A549 (cell line): ENCODE measurements around the gene ABI3. TPM values are rescaled to one million over a fixed set of nuclear protein-coding genes. Genes with fewer than 3 reads are reported as not detected.

Source experiments
- ATAC-seq, 2 experiments: fragments of 200-7000 bp in 1 of 2; fragments of >200 bp in 1 of 2; cut with Nextera tagmentation in 1 of 2; cut with Tn5 transposase in 1 of 2; 3 replicates each; pipeline versions ENCODE4 v1.8.0 to v1.9.1; 2018 to 2020; ENCODE audit warnings: mild to moderate bottlenecking in 1 of 2, moderate library complexity in 1 of 2
- CTCF ChIA-PET: fragments of 300-600 bp; sonication (Branson Sonifier 250); formaldehyde crosslinking; extraction: SDS; loops from one replicate; lab custom pipeline; 2021; ENCODE audit warnings: antibody characterized with exemption, inconsistent platforms; lab: Yijun Ruan, JAX
- POLR2A ChIA-PET: fragments of 350-600 bp; formaldehyde crosslinking; extraction: SDS; loops from one replicate; lab custom pipeline; 2021; ENCODE audit warnings: antibody characterized with exemption, inconsistent platforms; lab: Yijun Ruan, JAX
- DNase-seq, 2 experiments: peaks; one replicate each; pipeline versions ENCODE4 v3.0.0 to v3.0.0-alpha.2; 2011 to 2016; ENCODE audit warnings: low read depth in 1 of 2, low spot score in 1 of 2
- FAIRE-seq: peaks from 2 replicates; lab custom pipeline; 2011; peaks lifted over from hg19 to GRCh38; lab: Jason Lieb, UNC
- H3K27ac ChIP-seq, 2 experiments: fragments of >200 bp; sonication (Bioruptor Twin); formaldehyde crosslinking; 3 replicates each; pipeline ENCODE4 v1.5.1; 2016 to 2017
- H3K4me1 ChIP-seq: fragments of >200 bp; sonication (Bioruptor Twin); formaldehyde crosslinking; 3 replicates; pipeline ENCODE4 v1.6.1; 2016
- H3K4me2 ChIP-seq: fragments of >200 bp; sonication (Bioruptor Twin); formaldehyde crosslinking; 3 replicates; pipeline ENCODE4 v1.6.1; 2016
- H3K4me3 ChIP-seq: fragments of >200 bp; sonication (Bioruptor Twin); formaldehyde crosslinking; 3 replicates; pipeline ENCODE4 v1.5.1; 2016
- H3K9me3 ChIP-seq: fragments of >200 bp; sonication (Bioruptor Twin); formaldehyde crosslinking; 3 replicates; pipeline ENCODE4 v1.6.1; 2016
- POLR2A ChIP-seq: IDR thresholded peaks from 2 replicates; pipeline ENCODE4 v1.6.1; 2012; ENCODE audit warnings: mild to moderate bottlenecking, low read length
- WGBS: methylation state at CpG from one replicate; pipeline ENCODE4 v1.1.6; 2017; ENCODE audit errors: missing lambda C conversion rate; 5-methylcytosine and 5-hydroxymethylcytosine counted together
- polyA plus RNA-seq, 4 experiments: library from polyadenylated mRNA; depleted of rRNA in 3 of 4; stranded (reverse); fragments of >200 nt; fragmentation: RNase III in 1 of 4; extraction: RNeasy Plus Mini Kit Qiagen cat#74134 plus additional on column Dnase treatment in 1 of 4; gene quantifications; 2 replicates in 3 of 4; 3 replicates in 1 of 4; pipeline ENCODE4 v1.2.3, GENCODE V29; 2011 to 2017

ABI3 gene
- polyA plus RNA-seq, 2 of the 4 experiments (the other 2 are of a cell fraction) = not detected

GRCh38 chr17:49269356-49269755 lies 58.8 kb downstream of the ABI3 start:
- no peak for DNase-seq
- no peaks in the 10 kb centered on the region for H3K9me3 ChIP-seq
- no peak for TF ChIP-seq POLR2A
- H3K4me2 ChIP-seq = no peak overlapping the region
- ChIA-PET CTCF (interaction anchor here (0.7 to 1.5 kb wide), 3 partner anchors 9 to 228 kb away, joined by 3 read pairs; no protein-coding TSS in a partner anchor), POLR2A (no interaction called here)
- no peak for FAIRE-seq
- no peak overlapping the region for H3K27ac ChIP-seq
- no peak for ATAC-seq
- WGBS = 70% methylated on average over 5 of the region's 5 CpGs
- no peaks in the 10 kb centered on the region for H3K4me1 ChIP-seq
- H3K4me3 ChIP-seq = no peak overlapping the region

Other genes with a start within 250 kb of the ABI3 start
- gene GIP, start 242.1 kb upstream of the ABI3 start, polyA plus RNA-seq (2011; rRNA removed) = 6.1 and 6.3 TPM in 2 replicates
- 3.5 to 5.2 TPM (median 5.2 TPM) in 3 replicates for gene GIP, start 242.1 kb upstream of the ABI3 start, polyA plus RNA-seq (2017; fragmentation: RNase III; extraction: RNeasy Plus Mini Kit Qiagen cat#74134 plus additional on column Dnase treatment)
- gene IGF2BP1, start 213.3 kb upstream of the ABI3 start, polyA plus RNA-seq (2011; rRNA removed) = 26.2 and 30.1 TPM in 2 replicates
- gene IGF2BP1, start 213.3 kb upstream of the ABI3 start, polyA plus RNA-seq (2017; fragmentation: RNase III; extraction: RNeasy Plus Mini Kit Qiagen cat#74134 plus additional on column Dnase treatment) = 38.0 to 42.3 TPM (median 40.3 TPM) in 3 replicates
- 0.49 and 0.69 TPM in 2 replicates for gene B4GALNT2, start 77.9 kb upstream of the ABI3 start, polyA plus RNA-seq (2011; rRNA removed)
- 0.20 to 0.43 TPM (median 0.36 TPM) in 3 replicates for gene B4GALNT2, start 77.9 kb upstream of the ABI3 start, polyA plus RNA-seq (2017; fragmentation: RNase III; extraction: RNeasy Plus Mini Kit Qiagen cat#74134 plus additional on column Dnase treatment)
- not detected in 2 replicates for gene GNGT2, start 133 bp upstream of the ABI3 start, polyA plus RNA-seq (2011; rRNA removed)
- gene GNGT2, start 133 bp upstream of the ABI3 start, polyA plus RNA-seq (2017; fragmentation: RNase III; extraction: RNeasy Plus Mini Kit Qiagen cat#74134 plus additional on column Dnase treatment) = 0.25 to 0.34 TPM (median 0.31 TPM) in 3 replicates
- gene PHOSPHO1, start 20.1 kb downstream of the ABI3 start, polyA plus RNA-seq (2011; rRNA removed) = 0.32 and 0.34 TPM in 2 replicates
- 0.98 to 1.6 TPM (median 1.1 TPM) in 3 replicates for gene PHOSPHO1, start 20.1 kb downstream of the ABI3 start, polyA plus RNA-seq (2017; fragmentation: RNase III; extraction: RNeasy Plus Mini Kit Qiagen cat#74134 plus additional on column Dnase treatment)
- gene ZNF652, start 151.5 kb downstream of the ABI3 start, polyA plus RNA-seq (2011; rRNA removed) = 13.1 and 14.8 TPM in 2 replicates
- gene ZNF652, start 151.5 kb downstream of the ABI3 start, polyA plus RNA-seq (2017; fragmentation: RNase III; extraction: RNeasy Plus Mini Kit Qiagen cat#74134 plus additional on column Dnase treatment) = 5.5 to 5.7 TPM (median 5.5 TPM) in 3 replicates
- 480 and 556 TPM in 2 replicates for gene PHB1, start 204.2 kb downstream of the ABI3 start, polyA plus RNA-seq (2011; rRNA removed)
- gene PHB1, start 204.2 kb downstream of the ABI3 start, polyA plus RNA-seq (2017; fragmentation: RNase III; extraction: RNeasy Plus Mini Kit Qiagen cat#74134 plus additional on column Dnase treatment) = 410 to 432 TPM (median 416 TPM) in 3 replicates